ENCODE results near the gene OOEP.

OOEP gene

DNA sequence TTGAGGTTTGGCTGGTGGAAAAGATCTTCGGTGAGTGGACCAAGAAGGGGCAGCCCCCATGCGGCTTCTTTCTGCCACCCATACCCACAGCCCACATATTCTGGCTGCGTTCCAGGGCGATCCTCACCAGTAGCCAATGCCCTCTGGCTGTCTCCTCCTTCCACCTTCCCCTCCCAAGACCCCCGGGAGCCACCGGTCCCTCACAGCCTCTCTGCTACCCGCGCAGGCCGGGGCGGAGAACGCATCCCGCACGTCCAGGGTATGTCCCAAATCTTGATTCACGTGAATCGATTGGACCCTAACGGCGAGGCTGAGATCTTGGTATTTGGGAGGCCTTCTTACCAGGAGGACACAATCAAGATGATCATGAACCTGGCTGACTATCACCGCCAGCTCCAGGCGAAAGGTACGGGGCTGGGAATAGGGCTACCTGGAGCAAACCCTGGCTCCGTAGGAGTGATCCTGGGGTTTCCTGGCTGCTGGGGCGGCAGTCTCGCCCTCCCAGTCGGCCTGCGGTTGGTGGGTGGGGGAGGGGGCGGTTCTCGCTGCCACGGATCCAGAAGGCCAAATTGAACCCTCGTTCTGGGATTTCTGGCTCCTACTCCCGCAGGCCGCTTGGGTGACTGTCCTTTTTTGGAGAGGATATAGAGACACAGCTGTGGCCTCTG is 6.7 kb downstream of the OOEP start:
- TF ChIP-seq POLR2AphosphoS5 (IDR thresholded peaks at IDR 0.05; ENCODE audit: low read depth, low read length): no peak
- no peak for TF ChIP-seq TAF1 (IDR thresholded peaks at IDR 0.05; ENCODE audit: borderline replicate concordance, insufficient read depth, low read length)
- no peak for TF ChIP-seq FOXP2 (optimal IDR thresholded peaks at IDR 0.05; ENCODE audit: borderline replicate concordance, extremely low read depth, extremely low read length, insufficient read depth)
- TF ChIP-seq, protein P1, sequence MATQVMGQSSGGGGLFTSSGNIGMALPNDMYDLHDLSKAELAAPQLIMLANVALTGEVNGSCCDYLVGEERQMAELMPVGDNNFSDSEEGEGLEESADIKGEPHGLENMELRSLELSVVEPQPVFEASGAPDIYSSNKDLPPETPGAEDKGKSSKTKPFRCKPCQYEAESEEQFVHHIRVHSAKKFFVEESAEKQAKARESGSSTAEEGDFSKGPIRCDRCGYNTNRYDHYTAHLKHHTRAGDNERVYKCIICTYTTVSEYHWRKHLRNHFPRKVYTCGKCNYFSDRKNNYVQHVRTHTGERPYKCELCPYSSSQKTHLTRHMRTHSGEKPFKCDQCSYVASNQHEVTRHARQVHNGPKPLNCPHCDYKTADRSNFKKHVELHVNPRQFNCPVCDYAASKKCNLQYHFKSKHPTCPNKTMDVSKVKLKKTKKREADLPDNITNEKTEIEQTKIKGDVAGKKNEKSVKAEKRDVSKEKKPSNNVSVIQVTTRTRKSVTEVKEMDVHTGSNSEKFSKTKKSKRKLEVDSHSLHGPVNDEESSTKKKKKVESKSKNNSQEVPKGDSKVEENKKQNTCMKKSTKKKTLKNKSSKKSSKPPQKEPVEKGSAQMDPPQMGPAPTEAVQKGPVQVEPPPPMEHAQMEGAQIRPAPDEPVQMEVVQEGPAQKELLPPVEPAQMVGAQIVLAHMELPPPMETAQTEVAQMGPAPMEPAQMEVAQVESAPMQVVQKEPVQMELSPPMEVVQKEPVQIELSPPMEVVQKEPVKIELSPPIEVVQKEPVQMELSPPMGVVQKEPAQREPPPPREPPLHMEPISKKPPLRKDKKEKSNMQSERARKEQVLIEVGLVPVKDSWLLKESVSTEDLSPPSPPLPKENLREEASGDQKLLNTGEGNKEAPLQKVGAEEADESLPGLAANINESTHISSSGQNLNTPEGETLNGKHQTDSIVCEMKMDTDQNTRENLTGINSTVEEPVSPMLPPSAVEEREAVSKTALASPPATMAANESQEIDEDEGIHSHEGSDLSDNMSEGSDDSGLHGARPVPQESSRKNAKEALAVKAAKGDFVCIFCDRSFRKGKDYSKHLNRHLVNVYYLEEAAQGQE (IDR thresholded peaks at IDR 0.05; ENCODE audit: insufficient read depth in 1 of 2, low read depth in 2 of 2, low read length in 2 of 2): no peak
- no peak for TF ChIP-seq SIN3A (IDR thresholded peaks at IDR 0.05; ENCODE audit: borderline replicate concordance, insufficient read depth, low read length)

DNA sequence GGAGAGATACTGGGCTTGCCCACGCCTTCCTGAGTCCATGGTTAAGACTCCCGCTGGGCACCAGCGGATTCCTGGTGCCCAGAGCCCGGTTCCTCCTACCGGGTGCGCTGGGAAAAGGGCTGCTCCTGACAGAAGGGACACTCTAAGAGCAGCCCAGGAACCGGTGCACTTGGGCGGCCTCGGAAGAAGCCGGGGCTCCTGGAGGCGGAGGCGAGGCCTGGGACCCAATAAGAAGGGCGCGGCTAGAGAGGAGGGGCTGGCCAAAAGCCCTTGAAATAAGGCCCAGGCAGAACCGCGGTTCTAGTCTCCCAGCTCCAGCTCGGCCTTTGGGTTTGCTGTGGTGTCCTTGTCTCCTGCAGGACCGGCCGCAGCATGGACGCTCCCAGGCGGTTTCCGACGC is 7.3 kb downstream of the OOEP start, which contains the start of gene KHDC3L:
KHDC3L (plus strand) TSS at position 301 of the 400 bp plus-strand sequence; CDS start at position 373, 72 bp downstream.
- no peak for TF ChIP-seq SIN3A (IDR thresholded peaks at IDR 0.05; ENCODE audit: borderline replicate concordance, insufficient read depth, low read length)
- TF ChIP-seq FOXP2 (optimal IDR thresholded peaks at IDR 0.05; ENCODE audit: borderline replicate concordance, extremely low read depth, extremely low read length, insufficient read depth): no peak
- TF ChIP-seq POLR2AphosphoS5 (IDR thresholded peaks at IDR 0.05; ENCODE audit: low read depth, low read length): no peak
- TF ChIP-seq TAF1 (IDR thresholded peaks at IDR 0.05; ENCODE audit: borderline replicate concordance, insufficient read depth, low read length): no peak

- TF ChIP-seq, protein P1 (IDR thresholded peaks at IDR 0.05; ENCODE audit: insufficient read depth in 1 of 2, low read depth in 2 of 2, low read length in 2 of 2): no peak
- TF ChIP-seq FOXP2 (optimal IDR thresholded peaks at IDR 0.05; ENCODE audit: borderline replicate concordance, extremely low read depth, extremely low read length, insufficient read depth): no peak
Measured at GRCh38 chr6:73353636-73354593, 15.8 kb downstream of the OOEP start, which contains the start of gene DPPA5. Gene DPPA5 (minus strand): TSS chr6:73354276. CDS start chr6:73354225, 51 bp downstream.

DNA sequence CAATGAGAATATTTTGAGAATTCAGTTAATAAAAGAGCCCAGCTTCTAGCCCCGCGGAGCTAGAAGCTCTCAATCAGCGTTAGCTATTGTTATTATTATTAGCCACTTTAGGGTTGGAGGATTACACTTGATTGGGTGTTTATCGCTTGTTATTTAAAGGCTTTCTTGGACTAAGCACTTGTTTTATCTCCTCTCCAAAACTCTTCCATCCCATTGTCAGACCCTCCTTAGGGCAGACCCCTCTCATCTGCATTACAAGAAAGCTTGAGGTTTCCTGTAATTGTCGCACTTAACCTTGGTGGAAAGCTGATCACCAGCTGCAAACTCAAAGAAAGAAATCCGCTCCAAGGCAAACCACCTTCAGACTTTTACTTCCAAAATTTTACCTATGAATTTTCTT is 20.4 kb downstream of the OOEP start:
- no peak for TF ChIP-seq SIN3A (IDR thresholded peaks at IDR 0.05; ENCODE audit: borderline replicate concordance, insufficient read depth, low read length)

GRCh38 chr6:73348550-73349204 is 21.0 kb downstream of the OOEP start:
- TF ChIP-seq POLR2AphosphoS5 (IDR thresholded peaks at IDR 0.05; ENCODE audit: low read depth, low read length): no peak
- TF ChIP-seq FOXP2 (optimal IDR thresholded peaks at IDR 0.05; ENCODE audit: borderline replicate concordance, extremely low read depth, extremely low read length, insufficient read depth): no peak
- TF ChIP-seq, protein P1 (IDR thresholded peaks at IDR 0.05; ENCODE audit: insufficient read depth in 1 of 2, low read depth in 2 of 2, low read length in 2 of 2): no peak

All from PFSK-1 (cell line).